HG02938 (cell line): ENCODE data around the gene ATG10.
"Not testable (repeated sequence)": the region's sequence is repeated elsewhere in the genome, so short reads cannot be mapped to it uniquely, and the experiment has no call there.

ENCODE experiments used
- ATAC-seq: cut with Tn5 transposase; IDR thresholded peaks from one replicate; pipeline ENCODE4 v1.9.1; 2021; ENCODE audit warnings: mild to moderate bottlenecking, moderate library complexity; ENCODE audit not compliant: unreplicated experiment

The ATG10 gene

GRCh38 chr5:81982172-81982685, 10.4 kb downstream of the ATG10 start:
- ATAC-seq, result not testable (repeated sequence)

- not testable (repeated sequence) for ATAC-seq
Observed at GRCh38 chr5:81983148-81983547, 11.3 kb downstream of the ATG10 start.

GRCh38 chr5:81983563-81983962, 11.7 kb downstream of the ATG10 start:
- ATAC-seq, result not testable (repeated sequence)

GRCh38 chr5:81986126-81986525, 14.3 kb downstream of the ATG10 start:
- ATAC-seq, result no peak

GRCh38 chr5:81989204-81989603, 17.4 kb downstream of the ATG10 start:
- no peak for ATAC-seq

- ATAC-seq, result no peak
Observed at GRCh38 chr5:81994679-81995078, 22.9 kb downstream of the ATG10 start.

GRCh38 chr5:81995407-81995806, 23.6 kb downstream of the ATG10 start:
- ATAC-seq, result no peak

- no peak for ATAC-seq
Observed at GRCh38 chr5:82004511-82004910, 32.7 kb downstream of the ATG10 start.

GRCh38 chr5:82009869-82010268, 38.0 kb downstream of the ATG10 start:
- ATAC-seq, result not testable (repeated sequence)

- no peak for ATAC-seq
Observed at GRCh38 chr5:82010696-82011095, 38.9 kb downstream of the ATG10 start.

GRCh38 chr5:82011761-82012160, 39.9 kb downstream of the ATG10 start:
- ATAC-seq, result no peak

- not testable (repeated sequence) for ATAC-seq
Observed at GRCh38 chr5:82014644-82015043, 42.8 kb downstream of the ATG10 start.

GRCh38 chr5:82018462-82018861, 46.6 kb downstream of the ATG10 start:
- ATAC-seq, result no peak

- ATAC-seq, result no peak
Observed at GRCh38 chr5:82019342-82020138, 47.7 kb downstream of the ATG10 start.

GRCh38 chr5:82022499-82022898, 50.7 kb downstream of the ATG10 start:
- no peak for ATAC-seq

- no peak for ATAC-seq
Observed at GRCh38 chr5:82023644-82024043, 51.8 kb downstream of the ATG10 start.

GRCh38 chr5:82031220-82032119, 59.6 kb downstream of the ATG10 start:
- ATAC-seq, result no peak

- not testable (repeated sequence) for ATAC-seq
Observed at GRCh38 chr5:82042894-82043293, 71.1 kb downstream of the ATG10 start.

- ATAC-seq, result no peak
Observed at GRCh38 chr5:82044010-82044409, 72.2 kb downstream of the ATG10 start.

GRCh38 chr5:82045554-82046275, 73.9 kb downstream of the ATG10 start:
- ATAC-seq, result no peak

- ATAC-seq, result no peak
Observed at GRCh38 chr5:82046276-82046647, 74.4 kb downstream of the ATG10 start.
